ENCODE measurements around the gene SYNRG. TPM values are rescaled to one million over a fixed set of nuclear protein-coding genes. Genes with fewer than 3 reads are reported as not detected.

SYNRG gene
- total RNA-seq, 1 donor from 2014 or later, result 26.1 TPM

DNA sequence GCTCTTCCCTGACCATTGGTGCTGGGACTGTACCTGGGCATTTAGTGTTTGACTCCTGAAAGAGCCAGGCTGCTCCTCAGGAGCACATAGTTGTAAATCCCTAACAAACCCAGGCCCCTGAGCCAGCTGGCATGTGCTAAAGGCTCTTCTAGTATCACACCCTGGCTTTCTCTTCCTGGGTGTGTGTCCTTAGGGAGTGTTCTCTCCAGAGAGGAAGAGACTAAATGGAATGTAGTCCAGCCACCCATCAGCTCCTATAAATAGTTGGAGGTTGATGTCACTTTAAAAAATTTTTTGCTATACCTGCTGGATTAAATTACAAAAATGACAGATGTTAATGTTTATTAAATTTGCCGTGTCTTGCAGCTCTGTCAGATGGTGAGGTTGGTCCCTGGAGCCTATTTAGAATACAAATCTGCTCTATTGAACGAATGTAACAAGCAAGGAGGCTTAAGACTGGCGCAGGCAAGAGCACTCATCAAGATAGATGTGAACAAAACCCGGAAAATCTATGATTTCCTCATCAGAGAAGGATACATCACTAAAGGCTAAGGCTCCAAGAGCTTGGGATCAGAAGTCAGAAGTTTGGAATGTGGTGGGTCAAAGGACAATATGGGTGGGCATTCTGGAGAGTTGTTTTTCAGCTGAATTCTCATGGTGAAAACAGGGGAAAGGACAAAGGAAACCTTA, 132.6 kb downstream of the SYNRG start:
- no peak for DNase-seq

DNA sequence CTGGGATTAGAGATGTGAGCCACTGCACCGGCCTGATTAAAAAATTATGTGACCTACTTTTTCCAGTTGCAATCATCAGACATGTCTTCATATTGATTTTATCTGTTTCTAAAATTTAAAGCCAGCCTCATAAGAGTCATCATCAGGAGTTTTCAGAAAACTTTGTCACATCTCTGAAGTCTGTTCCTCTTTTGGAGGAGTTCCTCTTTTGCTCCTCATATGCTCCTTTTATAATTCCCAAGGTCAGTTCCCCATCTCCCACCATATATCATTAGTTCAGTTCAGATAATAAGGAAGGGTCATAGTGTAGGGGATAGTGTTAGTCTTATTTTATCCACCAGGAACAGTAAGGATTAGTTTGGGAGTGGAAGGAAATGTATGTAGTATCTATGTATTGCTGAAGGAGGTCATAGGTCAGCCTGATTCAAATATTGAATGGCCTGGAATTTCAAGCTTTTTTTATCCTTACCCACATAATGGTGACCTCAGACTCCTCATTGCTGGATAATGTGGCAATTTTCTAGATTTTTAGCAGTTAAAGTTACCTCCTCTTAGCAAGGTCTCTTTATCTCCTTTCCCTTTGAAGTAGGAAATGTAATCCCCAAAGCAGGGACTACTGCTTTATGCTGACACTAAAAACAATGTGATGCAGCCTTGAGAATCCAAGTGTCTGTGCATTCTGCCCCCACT, 133.3 kb downstream of the SYNRG start:
- DNase-seq, result no peak

DNA sequence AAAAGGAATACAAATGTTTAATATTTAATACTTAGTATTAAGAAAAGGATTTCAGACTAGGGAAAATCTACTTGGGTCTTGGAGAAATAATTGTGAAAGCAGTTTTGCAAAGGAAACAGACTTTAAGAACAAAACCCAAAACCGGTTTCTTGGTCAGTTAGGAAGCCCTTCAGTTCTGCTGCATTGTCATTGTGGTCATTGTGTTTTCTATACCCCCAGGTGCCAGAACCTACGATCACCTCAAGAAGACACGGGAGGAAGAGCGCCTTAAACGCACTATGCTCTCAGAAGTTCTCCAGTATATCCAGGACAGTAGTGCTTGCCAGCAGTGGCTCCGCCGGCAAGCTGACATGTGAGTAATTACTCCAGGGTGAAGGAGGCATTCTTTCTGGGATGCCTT, 139.0 kb downstream of the SYNRG start:
- DNase-seq, result no peak

DNA sequence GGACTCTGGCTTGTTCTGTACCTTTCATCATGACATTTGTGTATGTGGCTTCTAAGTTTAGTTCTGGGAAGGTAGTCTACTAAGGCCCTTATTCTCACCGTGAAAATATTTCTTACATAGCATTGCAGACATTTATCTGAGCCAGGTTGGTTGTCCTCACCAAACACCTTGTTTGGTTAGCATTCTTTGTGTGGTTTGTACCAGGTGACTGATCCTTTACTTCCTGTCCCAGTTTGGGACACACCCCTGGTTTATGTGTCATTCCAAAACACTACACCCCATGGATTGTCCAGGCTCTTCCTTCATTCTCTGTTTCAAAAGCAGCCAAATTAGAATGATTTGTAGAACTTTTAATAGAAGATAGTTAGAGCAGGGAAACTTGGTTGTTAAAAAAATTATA, 142.7 kb downstream of the SYNRG start:
- no peak for DNase-seq

DNA sequence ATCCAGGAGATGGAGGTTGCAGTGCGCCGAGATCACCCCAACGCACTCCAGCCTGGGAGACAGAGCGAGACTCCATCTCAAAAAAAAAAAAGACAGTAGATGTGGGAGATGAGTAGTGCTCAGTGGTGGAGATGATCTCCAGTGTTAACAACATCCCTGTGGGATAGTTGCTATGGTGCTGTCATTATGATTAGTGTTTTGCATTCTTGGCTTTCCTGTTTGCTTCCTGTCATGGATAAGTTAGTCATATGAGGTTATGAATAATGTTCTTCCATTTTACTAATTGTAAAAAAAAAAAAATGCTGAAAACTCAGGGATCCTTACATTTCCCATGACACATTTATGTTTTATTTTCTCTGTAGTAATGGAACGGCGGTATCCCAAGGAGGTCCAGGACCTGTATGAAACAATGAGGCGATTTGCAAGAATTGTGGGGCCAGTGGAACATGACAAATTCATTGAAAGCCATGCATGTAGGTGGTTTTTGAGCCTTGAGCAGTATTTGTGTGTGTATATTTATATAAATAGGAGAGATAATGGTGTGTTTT, 144.1 kb downstream of the SYNRG start:
- no peak for DNase-seq

Small RNA genes lying within 50 kb of the gene (small RNA-seq; reads per million reads assigned to genes)
- not detected for gene MIR378J (ENCODE audit: low replicate concordance)

Other genes with a start within 250 kb of the SYNRG start
- not detected for gene C17orf78, start 233.4 kb downstream of the SYNRG start, total RNA-seq
- gene ACACA, start 202.6 kb downstream of the SYNRG start, total RNA-seq, result 76.0 TPM
- 25.5 TPM for gene TADA2A, start 202.5 kb downstream of the SYNRG start, total RNA-seq
- gene DUSP14, start 119.5 kb downstream of the SYNRG start, total RNA-seq, result 13.6 TPM
- gene DDX52, start 34.0 kb upstream of the SYNRG start, total RNA-seq, result 20.7 TPM
- not detected for gene HNF1B, start 135.6 kb upstream of the SYNRG start, total RNA-seq

Data from skin of body (tissue), 3 donors.